Activated CD8-positive, alpha-beta T cell treated with anti-CD3 and anti-CD28 coated beads for 36 hours (primary cell): ENCODE data around the gene PRCC. TPM values are rescaled to one million over a fixed set of nuclear protein-coding genes. Genes with fewer than 3 reads are reported as not detected.

Experiments
- ATAC-seq: fragments of 200-7000 bp; cut with Tn5 transposase; one replicate; pipeline ENCODE4 v1.10.0; 2021; ENCODE audit warnings: mild to moderate bottlenecking, moderate library complexity
- CTCF ChIA-PET: fragments of 350-600 bp; sonication (Branson Sonifier 250); formaldehyde crosslinking; loops from one replicate; lab custom pipeline; 2021; ENCODE audit warnings: antibody characterized with exemption; lab: Charles Lee
- POLR2A ChIA-PET: fragments of 350-600 bp; sonication (Branson Sonifier 250); formaldehyde crosslinking; loops from one replicate; lab custom pipeline; 2021; ENCODE audit warnings: antibody characterized with exemption; lab: Charles Lee
- DNase-seq: peaks from one replicate; pipeline ENCODE4 v3.0.0-alpha.2; 2020
- H3K27ac Mint-ChIP-seq: one replicate; pipeline ENCODE4 v1.8.0; 2021; ENCODE audit warnings: mild to moderate bottlenecking, mixed read lengths
- H3K27me3 Mint-ChIP-seq: one replicate; pipeline ENCODE4 v1.8.0; 2021; ENCODE audit warnings: mixed read lengths
- H3K36me3 Mint-ChIP-seq: one replicate; pipeline ENCODE4 v1.8.0; 2021; ENCODE audit warnings: low read depth, mixed read lengths
- H3K4me1 Mint-ChIP-seq: one replicate; pipeline ENCODE4 v1.8.0; 2021; ENCODE audit warnings: low read depth, mixed read lengths
- H3K4me3 Mint-ChIP-seq: one replicate; pipeline ENCODE4 v1.8.0; 2021; ENCODE audit warnings: mild to moderate bottlenecking, moderate library complexity, mixed read lengths
- H3K9me3 Mint-ChIP-seq: one replicate; pipeline ENCODE4 v1.8.0; 2021; ENCODE audit warnings: mixed read lengths
- intact Hi-C: fragments of 100-400 bp; cut with micrococcal nuclease; formaldehyde crosslinking; loops from one replicate; pipeline ENCODE4 v1.10.0; 2022
- total RNA-seq, 2 experiments: library from RNA; stranded (reverse); gene quantifications; one replicate each; pipeline ENCODE4 v1.2.3, GENCODE V29; 2021
- TF ChIP-seq, protein P1 (sequence below): fragments of 200-600 bp; IDR thresholded peaks from one replicate; pipeline ENCODE4 v1.8.0; 2022; ENCODE audit warnings: antibody characterized with exemption, mild to moderate bottlenecking

PRCC gene
- total RNA-seq, 2 experiments from 2014 or later, result 69.8 to 70.6 TPM

- Mint-ChIP-seq H3K36me3 (no peaks in the 10 kb centered on the region), H3K27me3 (peaks cover 34% of the 10 kb centered on the region), H3K4me3 (peak overlapping the region; percentile 70), H3K9me3 (no peaks in the 10 kb centered on the region), H3K27ac (peak overlapping the region; percentile 84), H3K4me1 (peaks cover 44% of the 10 kb centered on the region)
- ATAC-seq (peak; percentile 87), DNase-seq (peak; percentile 95)
- intact Hi-C loops, result no loop called here
- ChIA-PET POLR2A (interaction anchor here (1.1 to 2.4 kb wide), 9 partner anchors 9 to 47 kb away, joined by 3 to 19 read pairs (median 5); partner anchors contain the start of genes INSRR and NTRK1), CTCF (interaction anchor here (0.8 to 5.7 kb wide), 10 partner anchors 11 to 123 kb away, joined by 3 to 81 read pairs (median 4); partner anchors contain the start of genes INSRR and NTRK1)
- TF ChIP-seq, protein P1, sequence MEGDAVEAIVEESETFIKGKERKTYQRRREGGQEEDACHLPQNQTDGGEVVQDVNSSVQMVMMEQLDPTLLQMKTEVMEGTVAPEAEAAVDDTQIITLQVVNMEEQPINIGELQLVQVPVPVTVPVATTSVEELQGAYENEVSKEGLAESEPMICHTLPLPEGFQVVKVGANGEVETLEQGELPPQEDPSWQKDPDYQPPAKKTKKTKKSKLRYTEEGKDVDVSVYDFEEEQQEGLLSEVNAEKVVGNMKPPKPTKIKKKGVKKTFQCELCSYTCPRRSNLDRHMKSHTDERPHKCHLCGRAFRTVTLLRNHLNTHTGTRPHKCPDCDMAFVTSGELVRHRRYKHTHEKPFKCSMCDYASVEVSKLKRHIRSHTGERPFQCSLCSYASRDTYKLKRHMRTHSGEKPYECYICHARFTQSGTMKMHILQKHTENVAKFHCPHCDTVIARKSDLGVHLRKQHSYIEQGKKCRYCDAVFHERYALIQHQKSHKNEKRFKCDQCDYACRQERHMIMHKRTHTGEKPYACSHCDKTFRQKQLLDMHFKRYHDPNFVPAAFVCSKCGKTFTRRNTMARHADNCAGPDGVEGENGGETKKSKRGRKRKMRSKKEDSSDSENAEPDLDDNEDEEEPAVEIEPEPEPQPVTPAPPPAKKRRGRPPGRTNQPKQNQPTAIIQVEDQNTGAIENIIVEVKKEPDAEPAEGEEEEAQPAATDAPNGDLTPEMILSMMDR, result no peak
These were observed 81.3 kb downstream of the PRCC start for GRCh38 chr1:156848461-156849150.

- intact Hi-C loops, result no loop called here
- Mint-ChIP-seq H3K4me1 (peaks cover 42% of the 10 kb centered on the region), H3K27ac (peak overlapping the region; percentile 84), H3K27me3 (peaks cover 29% of the 10 kb centered on the region), H3K4me3 (peak overlapping the region; percentile 70), H3K9me3 (no peaks in the 10 kb centered on the region), H3K36me3 (no peaks in the 10 kb centered on the region)
- DNase-seq (no peak), ATAC-seq (no peak)
- ChIA-PET CTCF (interaction anchor here (1.4 to 5.7 kb wide), 7 partner anchors 10 to 79 kb away, joined by 4 to 81 read pairs (median 5); partner anchors contain the start of genes INSRR and NTRK1), POLR2A (interaction anchor here (1.1 to 2.4 kb wide), 7 partner anchors 9 to 47 kb away, joined by 4 to 19 read pairs (median 5); partner anchors contain the start of genes INSRR and NTRK1)
- TF ChIP-seq, protein P1, result no peak
These were observed 81.8 kb downstream of the PRCC start for GRCh38 chr1:156849151-156849496.

Other genes starting within 250 kb of the PRCC start
- 10 to 100 TPM; 14.4 to 14.9 TPM for gene IQGAP3, start 195.0 kb upstream of the PRCC start, total RNA-seq
- 10 to 100 TPM; 19.8 to 20.2 TPM for gene TTC24, start 187.8 kb upstream of the PRCC start, total RNA-seq
- 10 to 100 TPM; 65.4 to 68.6 TPM for gene NAXE, start 175.8 kb upstream of the PRCC start, total RNA-seq
- gene GPATCH4, start 166.1 kb upstream of the PRCC start, total RNA-seq, result 10 to 100 TPM; 50.7 to 51.0 TPM
- not detected for gene HAPLN2, start 148.1 kb upstream of the PRCC start, total RNA-seq
- gene BCAN, start 125.4 kb upstream of the PRCC start, total RNA-seq, result not detected
- gene NES, start 90.1 kb upstream of the PRCC start, total RNA-seq, result not detected
- under 1 TPM; 0.78 to 0.90 TPM for gene CRABP2, start 62.0 kb upstream of the PRCC start, total RNA-seq
- gene METTL25B, start 39.1 kb upstream of the PRCC start, total RNA-seq, result 10 to 100 TPM; 32.3 to 32.5 TPM
- gene ISG20L2, start 38.8 kb upstream of the PRCC start, total RNA-seq, result 10 to 100 TPM; 40.6 to 44.5 TPM
- gene MRPL24, start 26.4 kb upstream of the PRCC start, total RNA-seq, result 10 to 100 TPM; 84.2 to 93.6 TPM
- 100 to 1,000 TPM; 232 to 235 TPM for gene HDGF, start 15.9 kb upstream of the PRCC start, total RNA-seq
- 100 to 1,000 TPM; 297 to 315 TPM for gene SH2D2A, start 49.3 kb downstream of the PRCC start, total RNA-seq
- gene INSRR, start 91.6 kb downstream of the PRCC start, total RNA-seq, result under 1 TPM; 0.47 to 0.54 TPM
- 10 to 100 TPM; 23.5 to 25.9 TPM for gene NTRK1, start 93.3 kb downstream of the PRCC start, total RNA-seq
- gene PEAR1, start 126.2 kb downstream of the PRCC start, total RNA-seq, result under 1 TPM in 1 of 2 experiments, not detected in 1; 0.07 TPM
- gene LRRC71, start 153.1 kb downstream of the PRCC start, total RNA-seq, result not detected